ENCODE results near the gene OR52K1.

- no peak for TF ChIP-seq EZH2 (IDR thresholded peaks at IDR 0.05; ENCODE audit: borderline replicate concordance, low read length)
- TF ChIP-seq, protein P1, sequence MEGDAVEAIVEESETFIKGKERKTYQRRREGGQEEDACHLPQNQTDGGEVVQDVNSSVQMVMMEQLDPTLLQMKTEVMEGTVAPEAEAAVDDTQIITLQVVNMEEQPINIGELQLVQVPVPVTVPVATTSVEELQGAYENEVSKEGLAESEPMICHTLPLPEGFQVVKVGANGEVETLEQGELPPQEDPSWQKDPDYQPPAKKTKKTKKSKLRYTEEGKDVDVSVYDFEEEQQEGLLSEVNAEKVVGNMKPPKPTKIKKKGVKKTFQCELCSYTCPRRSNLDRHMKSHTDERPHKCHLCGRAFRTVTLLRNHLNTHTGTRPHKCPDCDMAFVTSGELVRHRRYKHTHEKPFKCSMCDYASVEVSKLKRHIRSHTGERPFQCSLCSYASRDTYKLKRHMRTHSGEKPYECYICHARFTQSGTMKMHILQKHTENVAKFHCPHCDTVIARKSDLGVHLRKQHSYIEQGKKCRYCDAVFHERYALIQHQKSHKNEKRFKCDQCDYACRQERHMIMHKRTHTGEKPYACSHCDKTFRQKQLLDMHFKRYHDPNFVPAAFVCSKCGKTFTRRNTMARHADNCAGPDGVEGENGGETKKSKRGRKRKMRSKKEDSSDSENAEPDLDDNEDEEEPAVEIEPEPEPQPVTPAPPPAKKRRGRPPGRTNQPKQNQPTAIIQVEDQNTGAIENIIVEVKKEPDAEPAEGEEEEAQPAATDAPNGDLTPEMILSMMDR (conservative IDR thresholded peaks at IDR 0.05 in 1 of 2, IDR thresholded peaks at IDR 0.05 in 1 of 2; ENCODE audit: extremely low read depth in 1 of 2, insufficient read depth in 1 of 2, low read depth in 1 of 2, low read length in 2 of 2): no peak
Observed at GRCh38 chr11:4433856-4434255, 48.6 kb upstream of the OR52K1 start.

All from mammary epithelial cell (primary cell).